NCI-H526 (cell line): Measurements from ENCODE around the gene FAP.

Source experiments
- DNase-seq, 2 experiments: peaks; one replicate each; lab custom pipeline; 2025; lab: John Stamatoyannopoulos, UW

Gene FAP, protein sequence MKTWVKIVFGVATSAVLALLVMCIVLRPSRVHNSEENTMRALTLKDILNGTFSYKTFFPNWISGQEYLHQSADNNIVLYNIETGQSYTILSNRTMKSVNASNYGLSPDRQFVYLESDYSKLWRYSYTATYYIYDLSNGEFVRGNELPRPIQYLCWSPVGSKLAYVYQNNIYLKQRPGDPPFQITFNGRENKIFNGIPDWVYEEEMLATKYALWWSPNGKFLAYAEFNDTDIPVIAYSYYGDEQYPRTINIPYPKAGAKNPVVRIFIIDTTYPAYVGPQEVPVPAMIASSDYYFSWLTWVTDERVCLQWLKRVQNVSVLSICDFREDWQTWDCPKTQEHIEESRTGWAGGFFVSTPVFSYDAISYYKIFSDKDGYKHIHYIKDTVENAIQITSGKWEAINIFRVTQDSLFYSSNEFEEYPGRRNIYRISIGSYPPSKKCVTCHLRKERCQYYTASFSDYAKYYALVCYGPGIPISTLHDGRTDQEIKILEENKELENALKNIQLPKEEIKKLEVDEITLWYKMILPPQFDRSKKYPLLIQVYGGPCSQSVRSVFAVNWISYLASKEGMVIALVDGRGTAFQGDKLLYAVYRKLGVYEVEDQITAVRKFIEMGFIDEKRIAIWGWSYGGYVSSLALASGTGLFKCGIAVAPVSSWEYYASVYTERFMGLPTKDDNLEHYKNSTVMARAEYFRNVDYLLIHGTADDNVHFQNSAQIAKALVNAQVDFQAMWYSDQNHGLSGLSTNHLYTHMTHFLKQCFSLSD

DNA sequence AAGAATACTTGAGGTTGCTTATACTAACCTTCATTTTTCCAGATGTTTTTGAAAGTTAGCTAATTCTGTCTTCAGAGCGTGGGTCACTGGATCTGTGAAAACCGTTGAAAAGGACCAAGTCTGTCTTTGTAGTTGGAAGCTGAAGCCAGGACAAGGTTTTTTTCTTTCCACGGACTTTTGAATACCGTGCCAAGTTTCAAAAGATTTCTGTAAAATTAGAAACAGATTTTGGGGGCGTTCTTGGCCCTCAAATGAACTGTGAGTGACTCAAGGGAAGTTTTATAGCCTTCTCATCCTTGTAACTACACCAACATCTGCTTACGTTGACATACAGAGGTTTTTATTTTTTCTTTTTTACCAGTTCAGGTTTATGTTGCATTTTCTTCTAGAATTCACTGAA is at the start of gene FAP:
FAP (minus strand) TSS at position 152 of the 400 bp plus-strand sequence; CDS start at position 34, 118 bp downstream.
- no peak for DNase-seq

DNA sequence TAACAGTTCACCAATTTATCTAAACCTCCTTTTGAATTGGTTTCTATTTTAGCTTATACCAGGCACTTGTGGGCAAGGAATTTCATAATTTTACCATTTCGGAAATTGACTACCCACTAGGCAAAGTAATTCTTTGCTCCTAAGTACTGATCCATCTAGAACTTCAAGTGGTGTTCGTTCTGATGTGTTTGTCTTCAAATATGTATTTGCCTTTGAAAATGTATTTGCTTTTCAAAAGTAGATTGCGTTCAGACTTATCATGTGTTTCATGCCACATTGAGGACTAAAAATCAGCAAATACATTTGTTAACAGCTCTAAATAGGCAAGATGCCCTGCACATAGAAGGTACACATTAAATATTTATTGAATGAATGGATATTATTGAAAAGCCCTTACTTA is 48.5 kb upstream of the FAP start:
- DNase-seq: no peak

GRCh38 chr2:162282765-162283425 is 39.6 kb upstream of the FAP start:
- DNase-seq: no peak

DNA sequence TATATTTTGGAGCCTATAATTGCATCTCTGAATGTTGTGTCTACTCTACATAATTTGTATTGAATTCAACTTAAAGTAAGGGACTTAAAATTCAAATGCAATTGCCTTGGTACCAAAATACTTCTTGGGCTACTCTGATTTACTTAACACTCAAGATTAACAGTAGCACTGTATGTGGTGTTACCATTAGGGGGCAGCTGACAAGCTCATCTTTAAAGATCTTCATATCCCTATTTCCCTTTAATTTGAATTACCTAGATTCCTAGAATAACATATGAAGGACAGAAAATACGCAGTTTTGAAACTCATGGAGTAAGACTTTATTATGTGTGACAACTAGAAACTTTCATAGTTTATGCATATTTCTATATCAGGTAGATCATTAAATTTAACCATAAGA is 37.4 kb upstream of the FAP start:
- DNase-seq: no peak

DNA sequence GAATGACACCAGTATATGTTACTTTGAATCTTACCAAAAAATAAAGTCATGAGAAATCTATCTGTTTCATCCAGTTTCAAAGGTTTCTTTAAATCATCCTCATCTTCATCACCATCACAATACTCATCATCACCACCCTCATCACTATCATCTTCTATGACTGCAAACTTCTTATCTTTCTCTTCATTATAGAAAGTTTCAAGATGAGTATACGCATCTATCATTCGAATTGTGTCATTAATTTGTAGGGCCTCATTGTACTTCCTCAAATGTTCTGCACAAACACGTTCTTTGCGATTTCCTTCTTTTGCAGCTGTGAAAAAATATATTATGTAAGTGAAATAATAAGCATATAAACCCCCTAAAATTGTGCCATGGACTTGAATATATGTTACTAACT is 34.1 kb upstream of the FAP start:
- DNase-seq: no peak

GRCh38 chr2:162267996-162268395 is 24.8 kb upstream of the FAP start:
- DNase-seq: no peak

DNA sequence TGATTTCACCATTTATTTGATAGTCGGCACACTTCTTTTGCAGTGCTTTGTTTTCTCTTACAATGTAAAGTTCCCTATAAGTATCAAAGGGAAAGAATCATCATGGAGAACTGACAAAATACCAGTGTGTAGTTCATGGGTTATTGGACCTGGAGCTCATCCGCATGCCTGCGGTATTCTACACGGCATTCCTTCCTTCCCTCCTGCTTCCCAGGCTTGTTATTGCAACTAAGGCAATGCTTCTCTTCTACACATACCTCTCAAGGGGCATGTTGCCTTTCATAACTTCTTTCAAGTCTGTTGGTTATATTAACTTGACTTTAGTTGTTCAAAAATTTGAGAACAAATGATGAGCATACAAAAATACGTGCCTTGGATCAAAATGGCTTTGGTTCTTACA is 24.3 kb upstream of the FAP start:
- DNase-seq: no peak

DNA sequence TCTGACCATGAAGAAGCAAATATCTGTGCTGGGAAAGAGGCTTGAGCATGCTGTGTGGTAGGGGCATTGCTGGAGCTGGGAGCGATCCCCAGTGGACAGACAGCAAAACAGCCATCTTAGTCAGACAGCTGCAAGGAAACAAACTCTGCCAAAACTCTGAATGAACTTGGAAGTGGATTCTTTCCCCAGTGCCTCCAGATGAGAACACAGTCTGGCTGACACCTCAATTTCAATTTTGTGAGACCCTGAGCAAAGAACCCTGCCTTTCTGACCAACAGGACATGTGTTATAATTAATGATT is 23.2 kb upstream of the FAP start:
- DNase-seq: no peak

GRCh38 chr2:162265666-162266459 is 22.6 kb upstream of the FAP start:
- DNase-seq: no peak

DNA sequence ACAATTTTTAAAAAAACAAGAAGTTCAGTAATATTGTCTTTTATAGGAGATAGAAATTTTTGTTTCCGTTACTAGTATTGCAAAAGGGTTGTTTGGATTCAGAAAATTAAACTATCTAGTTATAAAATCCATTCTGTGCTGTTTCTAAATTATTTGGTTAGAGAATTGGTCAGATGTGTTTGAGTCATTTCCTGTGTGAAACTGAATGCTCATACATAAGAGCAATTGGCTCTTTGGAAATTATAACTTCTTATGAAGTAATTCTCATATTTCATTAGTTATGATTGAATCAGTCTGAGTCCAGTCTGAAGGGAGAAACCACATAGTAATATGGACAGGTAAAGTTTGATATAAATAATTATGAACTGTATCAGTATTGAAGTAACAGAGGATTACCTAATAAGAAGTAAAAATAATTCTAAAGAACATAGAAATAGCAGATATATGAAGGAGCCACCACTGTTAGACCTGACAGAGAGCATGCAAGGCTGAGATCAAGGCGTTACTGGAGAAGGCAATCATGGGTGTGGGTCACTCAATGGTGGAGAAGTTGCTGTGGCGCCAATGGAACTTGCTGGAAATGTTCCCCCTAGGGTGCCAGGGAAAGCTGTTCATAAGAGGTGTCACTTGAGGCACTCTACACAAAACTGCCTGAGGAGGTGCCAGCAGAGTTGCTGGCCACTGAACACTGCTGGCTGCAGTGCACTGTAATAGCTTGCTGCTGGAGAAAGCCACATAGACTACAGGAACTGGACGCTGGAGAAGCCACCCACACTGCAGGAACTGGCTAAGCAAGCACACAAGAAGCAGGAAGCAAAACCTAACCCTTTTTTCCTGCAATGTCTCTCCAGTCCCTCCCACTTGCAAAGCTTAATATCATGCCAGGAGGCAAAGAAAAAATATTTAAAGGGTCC is 18.0 kb upstream of the FAP start:
- DNase-seq: no peak

DNA sequence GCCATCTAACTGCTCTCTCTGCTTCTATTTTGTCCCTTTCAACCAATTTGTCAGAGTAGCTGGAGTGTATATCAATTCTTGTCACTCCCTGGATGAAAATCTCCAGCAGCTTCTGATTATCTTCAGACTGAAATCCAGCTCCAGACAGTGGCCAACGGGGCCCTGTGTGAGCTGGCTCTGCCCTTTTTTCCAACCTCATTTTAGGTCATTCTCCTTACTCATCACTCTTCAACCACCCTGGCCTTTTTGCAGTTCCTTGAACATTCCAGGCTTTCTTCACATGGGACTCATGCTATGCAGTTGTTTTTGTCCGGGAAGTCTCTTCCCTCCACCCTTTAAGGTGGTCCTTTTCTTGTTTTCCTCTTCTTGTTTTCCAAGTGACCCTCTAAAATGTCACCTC is 15.4 kb upstream of the FAP start:
- no peak for DNase-seq

- no peak for DNase-seq
These were observed 14.9 kb upstream of the FAP start for GRCh38 chr2:162258169-162258568.

DNA sequence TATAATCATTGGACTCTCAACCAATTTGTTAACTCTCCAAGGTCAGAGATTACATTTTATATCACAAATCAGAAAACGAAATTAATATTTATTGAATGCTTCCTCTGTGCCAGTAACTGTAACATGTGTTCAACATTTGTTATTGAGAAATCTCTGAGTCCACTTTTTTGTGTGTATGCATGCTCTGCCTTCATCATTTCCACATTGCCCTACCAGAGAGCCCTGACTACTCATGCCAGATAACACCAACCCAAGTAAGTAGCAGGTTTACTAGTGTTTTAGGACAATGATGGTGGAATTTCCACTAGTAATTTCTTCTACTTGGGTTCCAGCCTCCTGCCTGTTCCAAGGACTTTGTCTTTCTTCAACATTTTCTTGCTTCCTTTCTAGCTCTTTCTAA is 14.2 kb upstream of the FAP start:
- DNase-seq: no peak

DNA sequence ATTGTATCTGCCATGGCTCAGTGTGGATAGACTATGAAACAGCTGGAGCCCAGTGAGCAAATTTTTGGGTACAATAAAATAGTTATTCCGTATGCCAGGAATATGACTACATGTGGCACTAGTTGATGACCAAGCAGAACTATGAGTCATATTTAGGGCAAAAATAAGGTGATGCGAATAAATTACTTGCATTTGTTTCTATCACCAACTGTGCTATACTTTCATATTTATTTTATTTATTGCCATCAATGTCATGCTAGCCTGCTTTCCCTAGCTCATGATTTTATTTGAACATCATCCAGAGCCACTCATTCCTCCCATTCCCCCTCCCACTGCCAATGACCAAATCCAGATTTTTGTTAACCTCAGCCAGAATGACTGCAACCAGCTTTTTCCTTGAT is 13.3 kb upstream of the FAP start:
- no peak for DNase-seq

DNA sequence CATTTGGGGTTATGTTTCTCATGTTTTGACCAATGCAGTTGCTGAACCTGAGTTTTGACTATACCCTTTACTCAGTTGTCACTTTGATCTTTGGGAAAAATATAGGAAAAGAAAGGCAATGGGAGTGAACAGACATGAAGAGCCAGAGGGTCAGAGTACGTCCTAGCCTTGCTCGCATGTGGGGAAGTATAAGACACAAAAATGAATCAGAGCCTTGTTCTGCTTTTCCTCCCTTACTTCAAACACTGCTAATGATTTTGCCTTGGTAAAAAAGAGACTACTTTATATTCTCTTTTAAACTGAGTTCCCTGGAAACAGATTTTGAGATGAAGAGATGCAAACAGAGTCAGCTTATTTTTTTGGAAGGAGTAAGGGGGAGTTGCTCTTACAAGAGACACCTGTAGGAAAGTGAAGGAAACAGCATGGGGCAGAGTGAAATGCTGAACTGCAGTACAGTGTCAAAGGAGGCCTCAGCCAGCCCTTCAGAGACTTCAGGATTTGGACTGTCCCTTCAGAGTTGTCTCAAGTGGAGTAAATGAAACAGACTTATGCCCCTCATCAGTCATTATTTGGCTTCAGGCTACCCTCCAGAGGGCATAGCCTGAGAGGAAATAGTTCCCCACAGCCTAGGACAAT is 11.1 kb upstream of the FAP start:
- no peak for DNase-seq

DNA sequence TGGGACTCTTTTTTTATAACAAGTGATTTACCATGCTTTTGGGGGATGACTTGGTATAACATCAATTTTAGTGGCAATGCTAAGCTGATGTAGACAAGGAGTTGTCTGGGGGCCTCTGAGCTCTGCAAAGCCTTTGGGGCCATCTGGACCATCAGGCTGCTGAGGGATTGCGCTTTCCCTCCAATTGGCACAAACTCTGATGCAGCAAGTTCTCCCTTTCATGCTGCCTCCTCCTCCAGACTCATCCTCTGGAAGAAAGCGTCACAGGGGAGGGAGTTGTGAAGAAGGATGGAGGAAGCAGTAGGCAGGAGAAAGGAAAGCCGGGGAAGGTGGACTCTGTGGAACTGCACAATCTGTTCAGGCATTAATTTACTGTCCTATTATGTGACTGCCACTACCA is 10.2 kb upstream of the FAP start:
- DNase-seq: no peak

GRCh38 chr2:162252153-162252552 is 8.9 kb upstream of the FAP start:
- DNase-seq: no peak

- no peak for DNase-seq
These were observed 2.5 kb upstream of the FAP start for GRCh38 chr2:162245781-162246180.

- no peak for DNase-seq
These were observed 1.8 kb upstream of the FAP start for GRCh38 chr2:162245061-162245460.

GRCh38 chr2:162244541-162245031 is 1.3 kb upstream of the FAP start:
- no peak for DNase-seq

DNA sequence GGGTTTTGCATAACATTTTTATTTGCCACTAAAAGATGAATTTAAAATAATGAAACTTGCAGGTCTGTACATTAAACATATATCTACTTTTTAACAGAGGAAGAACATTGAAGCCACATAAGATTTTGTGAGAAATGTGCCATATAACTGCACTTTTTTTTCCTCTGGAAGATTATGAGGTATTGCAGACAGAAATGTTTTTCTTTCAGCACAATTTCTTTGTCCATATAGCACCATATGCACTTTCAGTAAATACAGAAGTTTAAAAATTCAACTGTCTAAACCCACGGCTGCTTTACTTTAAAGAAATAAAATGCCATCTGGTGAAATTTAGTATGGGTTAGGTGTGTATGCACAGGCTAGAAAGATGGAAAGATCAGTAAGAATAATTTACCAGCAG is 470 bp upstream of the FAP start:
- DNase-seq: no peak
